H1 (cell line): ENCODE results near the gene NECTIN2. TPM values are rescaled to one million over a fixed set of nuclear protein-coding genes. Genes with fewer than 3 reads are reported as not detected.

Source experiments
- polyA plus RNA-seq, 7 experiments: library from polyadenylated mRNA; depleted of rRNA in 3 of 7; stranded (reverse) in 5 of 7; unstranded in 2 of 7; fragments of >200 nt in 5 of 7; fragments of 200-250 nt in 2 of 7; gene quantifications; 1 replicate in 5 of 7; 2 replicates in 1 of 7; 4 replicates in 1 of 7; pipeline versions ENCODE4 v1.2.1 to v1.2.3, GENCODE V29; 2011 to 2013; ENCODE audit warnings: missing spikeins in 2 of 7, mixed read lengths in 2 of 7
- total RNA-seq: library from RNA; stranded (reverse); fragmentation: NEBNext Ultra II Directional; extraction: Animal tissue kit (Norgen Biotek cat#: 25700); gene quantifications from 2 replicates; pipeline ENCODE4 v1.2.1, GENCODE V29; 2021

NECTIN2 gene
- total and polyA plus RNA-seq, 2 of the 8 experiments (the other 6 are each of a cell fraction or from before 2014, with no cell fraction given), result 184 to 237 TPM

Other genes starting within 250 kb of the NECTIN2 start
- gene IGSF23, start 232.7 kb upstream of the NECTIN2 start, total RNA-seq, result not detected in 2 replicates
- not detected in 2 replicates for gene IGSF23, start 232.7 kb upstream of the NECTIN2 start, polyA plus RNA-seq (2011; rRNA removed)
- gene PVR, start 202.4 kb upstream of the NECTIN2 start, total RNA-seq, result 13.3 and 14.1 TPM in 2 replicates
- gene PVR, start 202.4 kb upstream of the NECTIN2 start, polyA plus RNA-seq (2011; rRNA removed), result 14.8 and 16.9 TPM in 2 replicates
- gene CEACAM19, start 174.8 kb upstream of the NECTIN2 start, total RNA-seq, result 2.7 and 3.1 TPM in 2 replicates
- gene CEACAM19, start 174.8 kb upstream of the NECTIN2 start, polyA plus RNA-seq (2011; rRNA removed), result 3.4 and 4.0 TPM in 2 replicates
- not detected in 2 replicates for gene CEACAM16, start 147.1 kb upstream of the NECTIN2 start, total RNA-seq
- gene CEACAM16, start 147.1 kb upstream of the NECTIN2 start, polyA plus RNA-seq (2011; rRNA removed), result not detected in 2 replicates
- 1.7 and 2.4 TPM in 2 replicates for gene BCL3, start 97.6 kb upstream of the NECTIN2 start, total RNA-seq
- 0.88 and 3.0 TPM in 2 replicates for gene BCL3, start 97.6 kb upstream of the NECTIN2 start, polyA plus RNA-seq (2011; rRNA removed)
- gene CBLC, start 68.4 kb upstream of the NECTIN2 start, total RNA-seq, result 17.4 and 19.2 TPM in 2 replicates
- 35.7 and 53.4 TPM in 2 replicates for gene CBLC, start 68.4 kb upstream of the NECTIN2 start, polyA plus RNA-seq (2011; rRNA removed)
- 81.4 and 83.0 TPM in 2 replicates for gene BCAM, start 37.2 kb upstream of the NECTIN2 start, total RNA-seq
- gene BCAM, start 37.2 kb upstream of the NECTIN2 start, polyA plus RNA-seq (2011; rRNA removed), result 32.5 and 84.3 TPM in 2 replicates
- gene TOMM40, start 45.0 kb downstream of the NECTIN2 start, total RNA-seq, result 178 and 179 TPM in 2 replicates
- gene TOMM40, start 45.0 kb downstream of the NECTIN2 start, polyA plus RNA-seq (2011; rRNA removed), result 154 and 189 TPM in 2 replicates
- gene APOE, start 59.5 kb downstream of the NECTIN2 start, total RNA-seq, result 629 and 679 TPM in 2 replicates
- gene APOE, start 59.5 kb downstream of the NECTIN2 start, polyA plus RNA-seq (2011; rRNA removed), result 1,258 and 1,819 TPM in 2 replicates
- 78.2 and 87.8 TPM in 2 replicates for gene APOC1, start 68.3 kb downstream of the NECTIN2 start, total RNA-seq
- 55.8 and 93.6 TPM in 2 replicates for gene APOC1, start 68.3 kb downstream of the NECTIN2 start, polyA plus RNA-seq (2011; rRNA removed)
- gene APOC4, start 95.9 kb downstream of the NECTIN2 start, total RNA-seq, result not detected in 2 replicates
- gene APOC4, start 95.9 kb downstream of the NECTIN2 start, polyA plus RNA-seq (2011; rRNA removed), result not detected in 2 replicates
- not detected in 2 replicates for gene APOC2, start 99.8 kb downstream of the NECTIN2 start, total RNA-seq
- not detected in 2 replicates for gene APOC2, start 99.8 kb downstream of the NECTIN2 start, polyA plus RNA-seq (2011; rRNA removed)
- 84.8 and 95.8 TPM in 2 replicates for gene CLPTM1, start 109.1 kb downstream of the NECTIN2 start, total RNA-seq
- gene CLPTM1, start 109.1 kb downstream of the NECTIN2 start, polyA plus RNA-seq (2011; rRNA removed), result 108 and 140 TPM in 2 replicates
- 12.5 and 13.1 TPM in 2 replicates for gene RELB, start 155.2 kb downstream of the NECTIN2 start, total RNA-seq
- 10.0 and 12.6 TPM in 2 replicates for gene RELB, start 155.2 kb downstream of the NECTIN2 start, polyA plus RNA-seq (2011; rRNA removed)
- gene CLASRP, start 192.7 kb downstream of the NECTIN2 start, total RNA-seq, result 63.4 and 71.7 TPM in 2 replicates
- 22.3 and 25.8 TPM in 2 replicates for gene CLASRP, start 192.7 kb downstream of the NECTIN2 start, polyA plus RNA-seq (2011; rRNA removed)
- gene ZNF296, start 230.2 kb downstream of the NECTIN2 start, total RNA-seq, result 6.8 and 7.5 TPM in 2 replicates
- gene ZNF296, start 230.2 kb downstream of the NECTIN2 start, polyA plus RNA-seq (2011; rRNA removed), result 2.7 and 6.4 TPM in 2 replicates
- 48.0 and 48.5 TPM in 2 replicates for gene GEMIN7, start 233.0 kb downstream of the NECTIN2 start, total RNA-seq
- 91.6 and 113 TPM in 2 replicates for gene GEMIN7, start 233.0 kb downstream of the NECTIN2 start, polyA plus RNA-seq (2011; rRNA removed)
- gene PPP1R37, start 246.9 kb downstream of the NECTIN2 start, total RNA-seq, result 25.7 and 27.0 TPM in 2 replicates
- 14.6 and 22.5 TPM in 2 replicates for gene PPP1R37, start 246.9 kb downstream of the NECTIN2 start, polyA plus RNA-seq (2011; rRNA removed)